ENCODE data around the gene REV3L.

DNA sequence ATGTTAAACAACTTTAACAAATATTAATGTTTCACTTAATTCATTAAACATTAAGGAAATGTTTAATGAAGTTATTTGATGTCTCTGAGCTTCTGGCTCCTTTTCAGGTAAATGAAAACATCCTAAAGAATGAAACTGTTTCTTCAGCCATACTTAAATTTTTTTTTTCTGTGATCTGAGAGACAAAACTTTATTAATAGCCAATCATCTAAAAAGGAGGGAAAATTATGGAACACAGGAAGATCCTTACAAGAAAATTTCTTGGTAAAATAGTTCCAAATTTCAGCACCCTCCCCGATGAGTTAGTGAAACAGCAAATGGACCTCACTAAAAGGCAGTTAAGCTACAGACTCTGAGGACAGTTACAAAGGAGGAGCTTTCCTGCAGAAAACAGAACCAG is 185.2 kb downstream of the REV3L start:
- TF ChIP-seq USF2 (IDR thresholded peaks at IDR 0.05; ENCODE audit: borderline replicate concordance, low read depth, low read length) (no peak), TEAD4 (IDR thresholded peaks at IDR 0.05; ENCODE audit: borderline replicate concordance, insufficient read depth) (no peak), REST (IDR thresholded peaks at IDR 0.05; ENCODE audit: low read depth, low read length) (no peak), CTCF (IDR thresholded peaks at IDR 0.05) (no peak), EZH2phosphoT487 (IDR thresholded peaks at IDR 0.05; ENCODE audit: borderline replicate concordance, low read depth) (no peak), POLR2AphosphoS5 (IDR thresholded peaks at IDR 0.05; ENCODE audit: low read depth, low read length) (no peak), RFX5 (IDR thresholded peaks at IDR 0.05; ENCODE audit: low read length) (no peak)
- TF ChIP-seq, protein P1, sequence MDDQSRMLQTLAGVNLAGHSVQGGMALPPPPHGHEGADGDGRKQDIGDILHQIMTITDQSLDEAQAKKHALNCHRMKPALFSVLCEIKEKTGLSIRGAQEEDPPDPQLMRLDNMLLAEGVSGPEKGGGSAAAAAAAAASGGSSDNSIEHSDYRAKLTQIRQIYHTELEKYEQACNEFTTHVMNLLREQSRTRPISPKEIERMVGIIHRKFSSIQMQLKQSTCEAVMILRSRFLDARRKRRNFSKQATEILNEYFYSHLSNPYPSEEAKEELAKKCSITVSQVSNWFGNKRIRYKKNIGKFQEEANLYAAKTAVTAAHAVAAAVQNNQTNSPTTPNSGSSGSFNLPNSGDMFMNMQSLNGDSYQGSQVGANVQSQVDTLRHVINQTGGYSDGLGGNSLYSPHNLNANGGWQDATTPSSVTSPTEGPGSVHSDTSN (IDR thresholded peaks at IDR 0.05), result no peak
